ENCODE results near the gene BLM. TPM values are rescaled to one million over a fixed set of nuclear protein-coding genes. Genes with fewer than 3 reads are reported as not detected.

BLM gene
- total RNA-seq, 4 donors from 2014 or later = 0.15 to 2.8 (median 1.4) TPM

- Histone ChIP-seq H3K4me1 (peaks cover 0 to 14% (median 10%) of the 10 kb centered on the region in 3 donors), H3K27me3 (no peaks in the 10 kb centered on the region), H3K4me3 (no peak overlapping the region), H3K9me3 (no peaks in the 10 kb centered on the region), H3K36me3 (no peaks in the 10 kb centered on the region), H3K27ac (no peak overlapping the region)
- ATAC-seq = no peak
- no peak for TF ChIP-seq POLR2A (IDR thresholded peaks at IDR 0.05)
- WGBS, 2 donors (ENCODE audit: low coverage in 1 of 2) = 92 to 95% methylated on average over 8 to 9 of the region's 12 CpGs
Measured at GRCh38 chr15:90677807-90678790, 39.0 kb upstream of the BLM start.

- TF ChIP-seq POLR2AphosphoS5 (IDR thresholded peaks at IDR 0.05) (no peak), POLR2A (IDR thresholded peaks at IDR 0.05) (no peak), EP300 (IDR thresholded peaks at IDR 0.05) (no peak), CTCF (IDR thresholded peaks at IDR 0.05) (no peak)
- H3K4me1 ChIP-seq = peaks cover 0 to 14% (median 10%) of the 10 kb centered on the region in 3 donors
- no peaks in the 10 kb centered on the region for H3K27me3 ChIP-seq
- 57% methylated on average over 3 of the region's 3 CpGs; no CpG with 5 or more reads in 1 of the 2 donors for WGBS, 2 donors (ENCODE audit: low coverage in 1 of 2)
- peak overlapping the region in 3 of 4 donors; percentile 63 to 68 (median 63) for H3K27ac ChIP-seq
- H3K4me3 ChIP-seq = no peak overlapping the region
- H3K9me3 ChIP-seq = no peaks in the 10 kb centered on the region
- no peaks in the 10 kb centered on the region for H3K36me3 ChIP-seq
- peak; percentile 70 for ATAC-seq
Measured at GRCh38 chr15:90679959-90680358, 37.2 kb upstream of the BLM start.

- H3K9me3 ChIP-seq = no peaks in the 10 kb centered on the region
- ATAC-seq = peak; percentile 86
- WGBS, 2 donors (ENCODE audit: low coverage in 1 of 2) = 5 to 30% methylated on average over 2 to 6 of the region's 6 CpGs
- H3K4me1 ChIP-seq = peaks cover 0 to 14% (median 10%) of the 10 kb centered on the region in 3 donors
- H3K4me3 ChIP-seq = no peak overlapping the region
- no peaks in the 10 kb centered on the region for H3K36me3 ChIP-seq
- no peak for TF ChIP-seq EP300 (IDR thresholded peaks at IDR 0.05)
- peak; percentile 58 for TF ChIP-seq POLR2AphosphoS5 (IDR thresholded peaks at IDR 0.05)
- peak overlapping the region; percentile 15 to 68 (median 63) for H3K27ac ChIP-seq
- no peaks in the 10 kb centered on the region for H3K27me3 ChIP-seq
Measured at GRCh38 chr15:90680371-90680935, 36.7 kb upstream of the BLM start.

- peak overlapping the region; percentile 15 to 68 (median 60) for H3K27ac ChIP-seq
- no peaks in the 10 kb centered on the region for H3K36me3 ChIP-seq
- TF ChIP-seq POLR2AphosphoS5 (IDR thresholded peaks at IDR 0.05) = no peak
- TF ChIP-seq POLR2A (IDR thresholded peaks at IDR 0.05) = no peak
- TF ChIP-seq CTCF (IDR thresholded peaks at IDR 0.05) = no peak
- TF ChIP-seq EP300 (IDR thresholded peaks at IDR 0.05) = no peak
- no peak overlapping the region for H3K4me3 ChIP-seq
- no peak for ATAC-seq
- no peaks in the 10 kb centered on the region for H3K27me3 ChIP-seq
- H3K9me3 ChIP-seq = no peaks in the 10 kb centered on the region
- 71 to 80% methylated on average over 1 of the region's 1 CpG for WGBS, 2 donors (ENCODE audit: low coverage in 1 of 2)
- peaks cover 0 to 14% (median 10%) of the 10 kb centered on the region in 3 donors for H3K4me1 ChIP-seq
Measured at GRCh38 chr15:90681056-90681455, 36.1 kb upstream of the BLM start.

GRCh38 chr15:90681480-90681879, 35.7 kb upstream of the BLM start:
- H3K9me3 ChIP-seq = no peaks in the 10 kb centered on the region
- no peaks in the 10 kb centered on the region for H3K36me3 ChIP-seq
- no peak for ATAC-seq
- H3K4me1 ChIP-seq = peaks cover 0 to 14% (median 10%) of the 10 kb centered on the region in 3 donors
- H3K4me3 ChIP-seq = no peak overlapping the region
- WGBS, 2 donors (ENCODE audit: low coverage in 1 of 2) = 57 to 63% methylated on average over 3 to 4 of the region's 9 CpGs
- no peak for TF ChIP-seq CTCF (IDR thresholded peaks at IDR 0.05)
- no peak for TF ChIP-seq EP300 (IDR thresholded peaks at IDR 0.05)
- TF ChIP-seq POLR2A (IDR thresholded peaks at IDR 0.05) = no peak
- TF ChIP-seq POLR2AphosphoS5 (IDR thresholded peaks at IDR 0.05) = no peak
- H3K27ac ChIP-seq = peak overlapping the region in 3 of 4 donors; percentile 56 to 68 (median 63)
- no peaks in the 10 kb centered on the region for H3K27me3 ChIP-seq
